Panc1 (cell line): ENCODE results near the gene TARBP2.

Experiments
- POLR2AphosphoS5 ChIP-seq: IDR thresholded peaks from 2 replicates; pipeline ENCODE4 v1.6.1; 2012; ENCODE audit warnings: mild to moderate bottlenecking, low read depth, low read length, moderate library complexity
- TF ChIP-seq, protein P1 (sequence below): fragments of 450-650 bp; IDR thresholded peaks from 2 replicates; pipeline ENCODE4 v1.5.1; 2017; ENCODE audit warnings: mild to moderate bottlenecking
- TF ChIP-seq, protein P2 (sequence below), 2 experiments: IDR thresholded peaks; 2 replicates each; pipeline ENCODE4 v1.6.1; 2011 to 2012; ENCODE audit warnings: low read depth in 2 of 2, control low read depth in 1 of 2, low read length in 1 of 2, mild to moderate bottlenecking in 1 of 2, moderate library complexity in 1 of 2; ENCODE audit not compliant: insufficient read depth in 1 of 2

DNA sequence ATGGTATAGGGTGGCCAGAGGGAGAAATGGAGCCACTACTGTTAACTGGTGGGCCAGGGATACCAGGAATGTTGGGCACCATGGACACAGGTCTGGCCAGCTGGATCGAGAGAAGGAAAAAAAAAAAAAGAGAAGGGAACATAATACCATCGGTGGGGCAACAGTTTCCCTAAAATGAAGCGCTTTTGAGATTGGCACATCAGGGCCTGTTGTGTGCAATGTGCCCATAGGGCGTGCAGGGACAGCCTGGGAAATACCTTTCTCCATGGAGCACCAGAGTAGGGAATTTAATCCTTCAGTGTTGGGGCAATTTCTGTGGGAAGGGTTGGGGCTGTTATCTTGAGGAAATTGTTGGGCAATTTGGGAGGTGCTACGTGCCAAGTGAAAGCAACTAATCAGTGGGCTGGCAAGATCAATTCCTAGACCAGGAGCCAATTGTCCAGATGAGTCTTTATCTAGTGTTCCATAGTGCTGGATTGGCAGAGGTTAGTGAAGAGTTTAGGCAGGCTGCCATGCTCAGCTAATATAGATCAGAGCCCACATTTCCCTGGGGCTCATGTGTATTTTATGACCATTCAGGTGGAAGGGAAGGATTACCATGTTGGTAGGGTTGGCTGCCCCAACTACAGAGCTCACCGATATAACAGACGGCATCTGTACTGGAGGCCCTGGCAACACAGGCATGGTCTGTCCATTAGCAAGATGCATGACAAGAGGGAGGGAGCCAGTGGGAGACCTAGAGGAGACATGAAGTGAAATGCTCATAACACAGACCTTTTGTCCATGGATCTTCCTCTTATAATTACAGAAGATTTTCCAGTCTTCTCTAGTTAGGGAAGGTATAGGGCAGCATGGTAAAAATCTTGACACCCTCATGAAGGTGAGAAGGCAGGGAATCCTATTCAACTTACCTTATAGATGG is 31.7 kb downstream of the TARBP2 start:
- TF ChIP-seq POLR2AphosphoS5, result no peak
- TF ChIP-seq, protein P1, sequence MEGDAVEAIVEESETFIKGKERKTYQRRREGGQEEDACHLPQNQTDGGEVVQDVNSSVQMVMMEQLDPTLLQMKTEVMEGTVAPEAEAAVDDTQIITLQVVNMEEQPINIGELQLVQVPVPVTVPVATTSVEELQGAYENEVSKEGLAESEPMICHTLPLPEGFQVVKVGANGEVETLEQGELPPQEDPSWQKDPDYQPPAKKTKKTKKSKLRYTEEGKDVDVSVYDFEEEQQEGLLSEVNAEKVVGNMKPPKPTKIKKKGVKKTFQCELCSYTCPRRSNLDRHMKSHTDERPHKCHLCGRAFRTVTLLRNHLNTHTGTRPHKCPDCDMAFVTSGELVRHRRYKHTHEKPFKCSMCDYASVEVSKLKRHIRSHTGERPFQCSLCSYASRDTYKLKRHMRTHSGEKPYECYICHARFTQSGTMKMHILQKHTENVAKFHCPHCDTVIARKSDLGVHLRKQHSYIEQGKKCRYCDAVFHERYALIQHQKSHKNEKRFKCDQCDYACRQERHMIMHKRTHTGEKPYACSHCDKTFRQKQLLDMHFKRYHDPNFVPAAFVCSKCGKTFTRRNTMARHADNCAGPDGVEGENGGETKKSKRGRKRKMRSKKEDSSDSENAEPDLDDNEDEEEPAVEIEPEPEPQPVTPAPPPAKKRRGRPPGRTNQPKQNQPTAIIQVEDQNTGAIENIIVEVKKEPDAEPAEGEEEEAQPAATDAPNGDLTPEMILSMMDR, result no peak
- TF ChIP-seq, protein P2, sequence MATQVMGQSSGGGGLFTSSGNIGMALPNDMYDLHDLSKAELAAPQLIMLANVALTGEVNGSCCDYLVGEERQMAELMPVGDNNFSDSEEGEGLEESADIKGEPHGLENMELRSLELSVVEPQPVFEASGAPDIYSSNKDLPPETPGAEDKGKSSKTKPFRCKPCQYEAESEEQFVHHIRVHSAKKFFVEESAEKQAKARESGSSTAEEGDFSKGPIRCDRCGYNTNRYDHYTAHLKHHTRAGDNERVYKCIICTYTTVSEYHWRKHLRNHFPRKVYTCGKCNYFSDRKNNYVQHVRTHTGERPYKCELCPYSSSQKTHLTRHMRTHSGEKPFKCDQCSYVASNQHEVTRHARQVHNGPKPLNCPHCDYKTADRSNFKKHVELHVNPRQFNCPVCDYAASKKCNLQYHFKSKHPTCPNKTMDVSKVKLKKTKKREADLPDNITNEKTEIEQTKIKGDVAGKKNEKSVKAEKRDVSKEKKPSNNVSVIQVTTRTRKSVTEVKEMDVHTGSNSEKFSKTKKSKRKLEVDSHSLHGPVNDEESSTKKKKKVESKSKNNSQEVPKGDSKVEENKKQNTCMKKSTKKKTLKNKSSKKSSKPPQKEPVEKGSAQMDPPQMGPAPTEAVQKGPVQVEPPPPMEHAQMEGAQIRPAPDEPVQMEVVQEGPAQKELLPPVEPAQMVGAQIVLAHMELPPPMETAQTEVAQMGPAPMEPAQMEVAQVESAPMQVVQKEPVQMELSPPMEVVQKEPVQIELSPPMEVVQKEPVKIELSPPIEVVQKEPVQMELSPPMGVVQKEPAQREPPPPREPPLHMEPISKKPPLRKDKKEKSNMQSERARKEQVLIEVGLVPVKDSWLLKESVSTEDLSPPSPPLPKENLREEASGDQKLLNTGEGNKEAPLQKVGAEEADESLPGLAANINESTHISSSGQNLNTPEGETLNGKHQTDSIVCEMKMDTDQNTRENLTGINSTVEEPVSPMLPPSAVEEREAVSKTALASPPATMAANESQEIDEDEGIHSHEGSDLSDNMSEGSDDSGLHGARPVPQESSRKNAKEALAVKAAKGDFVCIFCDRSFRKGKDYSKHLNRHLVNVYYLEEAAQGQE (IDR thresholded peaks at IDR 0.05; ENCODE audit: insufficient read depth in 1 of 2, low read depth in 2 of 2, low read length in 1 of 2), result no peak
